ENCODE results near the gene SLC39A2.

SLC39A2 gene

GRCh38 chr14:21050597-21050996, 51.5 kb downstream of the SLC39A2 start:
- DNase-seq = no peak

Measured in NCI-H82 (cell line).